ENCODE measurements around the gene PNN.
"Not testable (repeated sequence)": the region's sequence is repeated elsewhere in the genome, so short reads cannot be mapped to it uniquely, and the experiment has no call there.

The PNN gene

GRCh38 chr14:39174560-39175444 lies at the start of gene PNN:
Gene PNN (plus strand): TSS chr14:39175254. CDS start chr14:39175280, 26 bp downstream.
- DNase-seq, result peak; percentile 88

GRCh38 chr14:39137835-39138234 lies 37.2 kb upstream of the PNN start:
- DNase-seq, result not testable (repeated sequence)

GRCh38 chr14:39138440-39138839 lies 36.6 kb upstream of the PNN start:
- no peak for DNase-seq

- DNase-seq, result no peak
Measured at GRCh38 chr14:39140170-39140569, 34.9 kb upstream of the PNN start.

- DNase-seq, result not testable (repeated sequence)
Measured at GRCh38 chr14:39141623-39142022, 33.4 kb upstream of the PNN start.

GRCh38 chr14:39143226-39143625 lies 31.8 kb upstream of the PNN start:
- DNase-seq, result not testable (repeated sequence)

- DNase-seq, result no peak
Measured at GRCh38 chr14:39145266-39145966, 29.6 kb upstream of the PNN start.

GRCh38 chr14:39154594-39155189 lies 20.4 kb upstream of the PNN start:
- no peak for DNase-seq

- DNase-seq, result no peak
Measured at GRCh38 chr14:39157491-39157890, 17.6 kb upstream of the PNN start.

- DNase-seq, result no peak
Measured at GRCh38 chr14:39158222-39158858, 16.7 kb upstream of the PNN start.

GRCh38 chr14:39160494-39160893 lies 14.6 kb upstream of the PNN start:
- DNase-seq, result no peak

- not testable (repeated sequence) for DNase-seq
Measured at GRCh38 chr14:39167797-39168320, 7.2 kb upstream of the PNN start.

- no peak for DNase-seq
Measured at GRCh38 chr14:39168591-39168990, 6.5 kb upstream of the PNN start.

GRCh38 chr14:39169541-39169900 lies 5.5 kb upstream of the PNN start:
- DNase-seq, result no peak

GRCh38 chr14:39173198-39173597 lies 1.9 kb upstream of the PNN start:
- DNase-seq, result no peak

GRCh38 chr14:39175445-39176262 lies 600 bp downstream of the PNN start:
- DNase-seq, result no peak

GRCh38 chr14:39176263-39177167 lies 1.5 kb downstream of the PNN start:
- DNase-seq, result no peak

GRCh38 chr14:39177168-39177545 lies 2.1 kb downstream of the PNN start:
- no peak for DNase-seq

GRCh38 chr14:39179042-39179441 lies 4.0 kb downstream of the PNN start:
- no peak for DNase-seq

- DNase-seq, result no peak
Measured at GRCh38 chr14:39180553-39180952, 5.5 kb downstream of the PNN start.

Data from activated T-cell treated with anti-CD3 and anti-CD28 coated beads for 4 hours (primary cell).